COLO668 (cell line): ENCODE data around the gene PSMB11.

Experiments used
- DNase-seq: peaks from one replicate; lab custom pipeline; 2025; ENCODE audit not compliant: unreplicated experiment; lab: John Stamatoyannopoulos, UW

The PSMB11 gene

DNA sequence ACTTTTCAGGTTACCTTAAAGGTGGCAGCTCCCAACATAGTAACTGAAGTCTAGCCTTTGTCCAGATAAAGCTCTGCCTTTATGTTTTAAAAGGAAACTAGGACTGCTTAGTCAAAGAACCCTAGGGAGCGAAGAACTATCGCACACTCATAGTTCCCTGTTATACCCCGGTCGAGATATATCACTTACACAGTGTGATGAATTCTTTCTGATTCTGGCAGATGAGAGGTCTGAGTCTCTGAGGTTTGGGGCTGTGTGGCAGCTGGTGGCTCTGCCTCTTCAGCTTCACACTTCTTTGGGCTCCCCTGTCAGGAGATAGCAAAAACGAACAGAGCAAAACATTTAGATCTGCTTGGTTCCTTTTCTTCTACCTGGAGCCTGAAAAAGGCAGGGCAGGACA lies 36.0 kb downstream of the PSMB11 start:
- DNase-seq: no peak

DNA sequence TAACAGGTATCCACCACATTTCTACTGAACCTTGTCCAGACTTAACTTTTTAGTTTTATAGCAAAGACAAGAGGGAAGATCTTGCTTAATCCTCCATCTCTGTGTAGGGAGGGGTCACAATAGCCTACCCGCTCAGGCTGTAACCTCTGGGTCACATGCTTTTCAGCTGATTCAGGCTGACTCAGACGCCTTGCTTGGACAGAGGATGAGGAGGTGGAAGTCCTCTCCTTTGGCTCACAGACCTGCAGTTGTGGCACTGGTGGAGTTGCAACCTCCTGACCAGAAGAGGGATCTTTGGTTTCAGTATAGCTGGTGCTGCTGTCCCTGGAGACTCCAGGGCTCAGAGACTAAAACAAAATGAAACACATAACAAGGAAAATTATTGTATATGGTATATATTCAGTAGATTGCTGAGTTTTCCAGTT lies 36.7 kb downstream of the PSMB11 start:
- DNase-seq: no peak

DNA sequence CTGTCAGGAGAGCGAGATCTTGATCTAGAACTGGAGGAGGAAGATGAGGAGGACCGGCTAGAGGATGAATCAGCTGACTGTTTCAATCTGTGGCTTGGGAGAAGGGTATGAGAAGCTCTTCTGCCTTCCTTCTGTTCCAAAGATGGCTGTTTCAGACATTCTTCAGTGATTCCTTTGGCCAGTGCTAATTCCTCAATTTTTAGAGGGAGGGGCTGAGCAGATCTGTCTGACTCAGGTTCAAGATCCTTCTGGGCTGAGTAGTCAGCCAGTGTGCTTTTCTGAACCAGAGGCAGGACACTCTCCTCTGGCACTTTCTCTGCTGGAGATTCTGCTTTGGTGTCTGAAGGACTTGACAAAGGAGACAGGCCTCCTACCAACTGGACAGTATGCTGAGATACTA lies 37.7 kb downstream of the PSMB11 start:
- no peak for DNase-seq

DNA sequence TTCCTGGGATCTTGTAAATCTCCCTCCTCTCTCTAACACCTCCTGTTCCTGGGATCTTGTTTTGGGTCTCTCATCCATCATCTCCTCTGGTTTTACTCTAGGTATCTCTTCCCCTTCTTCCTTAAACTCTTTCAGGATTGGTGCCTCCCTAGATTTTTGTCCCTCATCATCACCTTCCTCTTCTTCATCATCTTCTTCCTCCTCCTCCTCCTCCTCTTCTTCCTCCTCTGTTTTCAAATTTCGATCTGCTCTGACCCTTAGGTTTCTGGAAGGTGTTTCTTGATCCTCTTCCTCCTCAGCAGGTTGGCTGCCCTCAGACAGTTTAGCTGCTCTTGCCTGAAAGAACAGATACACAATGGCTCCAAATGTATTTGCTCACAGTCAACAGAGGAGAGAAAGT lies 38.5 kb downstream of the PSMB11 start:
- no peak for DNase-seq

DNA sequence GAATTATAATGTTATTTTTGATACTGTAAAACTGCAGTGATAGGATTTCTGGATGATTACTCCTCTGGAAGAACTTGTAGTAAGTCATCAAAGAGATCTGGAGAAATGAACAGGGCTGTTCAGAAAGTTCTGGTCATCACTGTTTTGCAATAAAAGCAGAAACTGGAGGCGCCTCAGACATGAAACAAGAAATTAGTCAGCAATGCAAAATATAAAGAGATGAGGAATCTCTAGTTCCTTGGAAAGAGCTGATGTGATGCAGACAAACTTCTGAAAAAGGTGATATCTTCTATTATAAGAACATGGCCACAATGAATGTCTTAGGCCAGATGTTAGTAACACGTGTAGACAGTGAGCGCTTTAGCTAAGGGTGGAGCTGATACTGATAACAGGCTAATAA lies 43.4 kb downstream of the PSMB11 start:
- DNase-seq: no peak

DNA sequence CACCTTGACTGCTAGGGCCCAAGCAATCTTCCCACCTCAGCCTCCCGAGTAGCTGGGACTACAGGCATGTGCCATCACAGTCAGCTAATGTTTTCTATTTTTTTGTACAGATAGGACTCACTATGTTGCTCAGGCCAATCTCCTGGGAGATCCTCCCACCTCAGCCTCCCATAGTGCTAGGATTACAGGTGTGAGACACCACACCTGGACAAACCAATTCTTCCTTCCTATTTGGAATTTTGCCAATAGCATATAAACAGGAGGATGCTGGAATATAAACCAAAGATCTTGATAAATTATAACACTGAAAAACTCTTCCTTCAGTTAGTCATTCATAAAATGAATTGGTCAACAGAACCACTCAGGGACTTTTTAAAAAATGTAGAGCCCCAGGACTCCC lies 44.6 kb downstream of the PSMB11 start:
- no peak for DNase-seq

DNA sequence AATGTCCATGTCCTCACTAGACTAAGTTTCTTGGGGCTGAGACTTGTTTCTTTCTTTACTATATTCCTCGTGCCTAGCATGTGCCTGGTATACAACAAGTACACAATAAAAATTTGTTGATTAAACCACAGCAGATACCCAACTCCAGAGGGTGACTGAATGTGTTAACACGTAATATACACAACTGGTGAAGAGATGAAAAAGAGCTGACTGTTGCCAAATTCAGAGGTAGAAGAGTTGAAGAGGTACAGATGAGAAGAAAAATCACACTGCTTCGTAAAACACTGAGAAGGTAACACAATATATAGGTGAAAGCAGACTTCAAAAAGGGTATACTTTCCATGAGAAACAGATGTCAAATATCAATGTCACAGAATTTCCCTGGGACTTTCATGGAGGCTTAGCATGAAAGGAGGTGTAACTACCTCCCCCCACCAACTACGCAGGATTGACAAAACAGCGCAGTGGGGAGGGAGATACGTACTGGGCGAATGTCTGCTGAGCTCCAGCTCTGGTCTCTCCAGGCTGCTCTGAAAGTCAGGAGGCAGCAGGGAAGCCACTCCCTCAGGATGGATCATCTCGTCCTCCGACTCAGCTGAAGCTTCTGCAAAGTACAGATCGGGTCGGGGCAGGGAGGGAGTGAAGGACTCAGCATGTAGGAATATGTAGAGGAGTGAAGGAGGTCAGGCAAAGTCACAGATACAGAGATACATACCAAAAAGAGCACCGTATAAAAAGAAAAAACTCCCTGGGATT lies 47.7 kb downstream of the PSMB11 start:
- DNase-seq: no peak

DNA sequence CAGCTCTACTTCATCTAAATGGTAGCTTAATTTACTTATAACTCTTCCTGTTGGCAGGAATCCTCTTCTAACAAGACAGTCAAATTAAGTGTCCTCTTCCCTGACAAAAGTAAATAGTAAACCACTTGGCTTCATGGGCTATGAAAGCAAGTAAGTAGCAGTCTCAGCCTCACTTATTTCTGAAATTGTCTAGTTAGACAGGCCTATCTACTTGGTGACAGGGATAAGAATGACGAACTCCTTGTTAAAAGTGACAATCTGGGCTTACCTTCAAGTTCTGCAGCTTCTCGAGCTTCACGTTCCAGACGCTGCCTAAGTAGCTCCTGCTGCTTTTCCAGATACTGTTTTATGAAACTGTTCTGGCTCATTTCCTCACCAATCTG lies 48.2 kb downstream of the PSMB11 start:
- DNase-seq: no peak

DNA sequence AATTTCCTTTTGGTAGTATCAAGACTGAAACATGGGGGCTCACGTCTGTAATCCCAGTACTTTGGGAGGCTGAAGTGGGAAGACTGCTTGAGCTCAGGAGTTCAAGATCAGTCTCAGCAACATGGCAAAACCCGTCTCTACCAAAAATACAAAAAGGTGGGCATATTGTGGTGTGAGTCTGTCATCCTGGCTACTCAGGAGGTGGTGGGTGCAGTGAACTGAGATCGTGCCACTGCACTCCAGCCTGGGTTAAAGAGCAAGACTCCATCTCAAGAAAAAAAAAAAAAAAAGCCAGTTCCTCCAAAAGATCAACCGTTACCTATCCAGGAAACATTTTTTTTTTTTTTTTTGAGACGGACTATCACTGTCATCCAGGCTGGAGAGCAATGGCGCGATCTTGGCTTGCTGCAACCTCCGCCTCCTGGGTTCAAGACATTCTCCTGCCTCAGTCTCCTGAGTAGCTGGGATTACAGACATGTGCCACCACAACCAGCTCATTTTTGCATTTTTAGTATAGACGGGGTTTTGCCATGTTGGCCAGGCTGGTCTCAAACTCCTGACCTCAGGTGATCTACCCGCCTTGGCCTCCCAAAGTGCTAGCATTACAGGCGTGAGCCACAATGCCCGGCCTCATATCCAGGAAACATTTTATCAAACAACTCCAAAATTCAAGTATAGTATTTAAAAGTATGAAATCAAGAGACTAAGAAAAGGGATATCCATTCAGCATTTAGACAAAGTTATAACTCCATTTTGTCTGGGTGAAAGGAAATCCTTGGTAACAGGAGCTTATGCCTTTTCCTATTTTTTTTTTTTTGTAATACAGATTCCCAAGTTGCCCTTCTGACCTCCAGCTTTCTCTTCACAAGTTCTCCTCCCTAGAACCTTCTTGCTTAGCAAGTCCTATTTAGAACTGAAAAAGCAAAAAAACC lies 49.5 kb downstream of the PSMB11 start:
- no peak for DNase-seq

DNA sequence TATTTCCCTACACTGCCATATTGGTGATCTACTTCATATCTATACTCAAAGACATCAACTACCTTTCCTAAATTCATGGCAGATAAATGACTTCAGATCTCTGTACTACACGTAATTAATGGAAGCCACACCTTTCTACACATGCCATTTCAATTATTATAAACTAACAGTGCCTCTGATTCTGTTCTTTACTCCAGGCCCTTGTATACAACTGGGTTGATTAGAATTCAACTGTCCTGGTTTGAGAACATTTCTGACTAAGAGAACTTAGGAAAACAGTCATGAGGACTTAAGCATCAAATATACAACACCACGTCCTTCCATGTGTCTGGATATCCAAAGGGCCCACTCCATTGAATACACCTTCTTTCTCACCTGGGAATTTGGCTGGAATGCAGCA lies 51.1 kb downstream of the PSMB11 start:
- no peak for DNase-seq

DNA sequence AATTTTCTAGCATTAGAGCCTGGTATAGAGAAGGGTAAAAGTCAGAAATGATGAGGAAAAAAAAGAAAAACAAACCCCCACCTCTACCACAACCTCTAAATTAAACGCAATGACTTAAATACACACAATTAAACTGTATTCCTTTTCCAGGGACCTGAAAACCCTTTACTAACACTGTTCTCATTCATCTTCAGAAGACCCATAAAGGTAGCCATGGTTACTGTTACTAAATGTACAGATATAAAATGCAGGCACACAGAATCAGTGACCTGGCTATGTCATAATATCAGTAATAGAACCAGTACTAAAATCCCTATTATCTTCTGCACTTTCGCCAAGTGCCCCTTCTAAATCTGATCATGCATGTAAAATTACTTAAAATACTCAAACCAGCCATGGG lies 51.5 kb downstream of the PSMB11 start:
- no peak for DNase-seq
